Measurements from ENCODE around the gene MEIOC. TPM values are rescaled to one million over a fixed set of nuclear protein-coding genes. Genes with fewer than 3 reads are reported as not detected.
"Not testable (repeated sequence)": the region's sequence is repeated elsewhere in the genome, so short reads cannot be mapped to it uniquely, and the experiment has no call there.

Gene MEIOC
- total RNA-seq, 1 experiment from 2014 or later: not detected

DNA sequence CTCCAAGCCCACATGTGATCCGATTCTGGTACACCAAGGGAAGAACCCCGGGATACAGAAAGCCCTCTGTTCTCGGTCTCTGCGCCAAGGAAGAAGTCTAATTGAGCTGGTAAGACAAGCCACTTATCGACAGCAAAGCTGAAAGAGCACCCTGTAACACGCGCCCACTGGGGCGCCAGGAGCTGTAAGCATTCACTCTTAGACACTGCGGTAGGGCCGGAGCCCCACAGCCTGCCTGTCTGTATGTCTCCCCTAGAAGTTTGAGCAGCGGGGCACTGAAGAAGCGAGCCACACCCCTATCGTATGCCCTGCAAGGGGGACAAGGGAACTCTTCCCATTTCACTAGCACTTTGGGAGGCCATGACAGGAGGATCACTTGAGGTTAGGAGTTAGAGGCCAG is 27.0 kb upstream of the MEIOC start:
- BruUV-seq (replicated peaks): no TSS peak
- intact Hi-C loops (cut with micrococcal nuclease): no loop called here
- peaks cover under 1% of the 10 kb centered on the region for H3K36me3 Mint-ChIP-seq (ENCODE audit: insufficient read depth, unreplicated experiment)
- ChIA-PET CTCF (interaction anchor here (0.6 kb wide), 1 partner anchor 10 kb away, joined by 3 read pairs; no protein-coding TSS in a partner anchor), POLR2A (no interaction called here)
- H3K4me3 Mint-ChIP-seq (ENCODE audit: unreplicated experiment): no peak overlapping the region
- TF ChIP-seq CTCF (IDR thresholded peaks at IDR 0.05; ENCODE audit: unreplicated experiment): no peak
- DNase-seq (ENCODE audit: unreplicated experiment): no peak
- H3K4me1 Mint-ChIP-seq (ENCODE audit: insufficient read depth, unreplicated experiment): no peaks in the 10 kb centered on the region
- H3K27ac Mint-ChIP-seq (ENCODE audit: low read depth, unreplicated experiment): no peak overlapping the region
- H3K9me3 Mint-ChIP-seq (ENCODE audit: unreplicated experiment): no peaks in the 10 kb centered on the region
- no peaks in the 10 kb centered on the region for H3K27me3 Mint-ChIP-seq (ENCODE audit: insufficient read depth, unreplicated experiment)

DNA sequence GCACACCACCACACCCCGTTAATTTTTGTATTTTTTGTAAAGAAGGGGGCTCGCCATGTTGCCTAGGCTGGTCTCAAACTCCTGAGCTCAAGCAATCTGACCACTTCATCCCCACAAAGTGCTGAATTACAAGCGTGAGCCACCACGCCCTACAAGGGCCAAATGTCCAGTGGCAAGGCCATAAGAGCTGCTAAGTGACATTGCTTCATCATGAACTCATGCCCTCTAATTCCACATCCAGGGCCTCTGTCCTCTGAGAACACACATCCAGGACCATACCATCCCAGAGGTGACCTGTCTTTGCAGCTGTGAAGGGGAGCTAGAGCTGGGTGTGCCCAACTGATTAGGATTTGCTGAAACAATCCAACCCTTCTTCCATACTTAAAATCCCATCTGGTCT is 25.6 kb upstream of the MEIOC start:
- no peaks in the 10 kb centered on the region for H3K9me3 Mint-ChIP-seq (ENCODE audit: unreplicated experiment)
- no peaks in the 10 kb centered on the region for H3K4me1 Mint-ChIP-seq (ENCODE audit: insufficient read depth, unreplicated experiment)
- no peaks in the 10 kb centered on the region for H3K27me3 Mint-ChIP-seq (ENCODE audit: insufficient read depth, unreplicated experiment)
- H3K36me3 Mint-ChIP-seq (ENCODE audit: insufficient read depth, unreplicated experiment): no peaks in the 10 kb centered on the region
- no peak overlapping the region for H3K27ac Mint-ChIP-seq (ENCODE audit: low read depth, unreplicated experiment)
- CTCF ChIA-PET: interaction anchor here (0.6 to 6.1 kb wide), 4 partner anchors 10 to 268 kb away, joined by 3 to 41 read pairs (median 4); no protein-coding TSS in a partner anchor
- POLR2A ChIA-PET: no interaction called here
- DNase-seq (ENCODE audit: unreplicated experiment): no peak
- no peak for TF ChIP-seq CTCF (IDR thresholded peaks at IDR 0.05; ENCODE audit: unreplicated experiment)
- intact Hi-C loops (cut with micrococcal nuclease): loop anchor here (10.0 kb wide), 1 partner anchor 226 kb away; no protein-coding TSS in a partner anchor
- BruUV-seq (replicated peaks): no TSS peak
- no peak overlapping the region for H3K4me3 Mint-ChIP-seq (ENCODE audit: unreplicated experiment)

- no peak for DNase-seq (ENCODE audit: unreplicated experiment)
- Mint-ChIP-seq H3K27ac (ENCODE audit: low read depth, unreplicated experiment) (no peak overlapping the region), H3K4me3 (ENCODE audit: unreplicated experiment) (no peak overlapping the region), H3K9me3 (ENCODE audit: unreplicated experiment) (no peaks in the 10 kb centered on the region), H3K4me1 (ENCODE audit: insufficient read depth, unreplicated experiment) (no peaks in the 10 kb centered on the region), H3K27me3 (ENCODE audit: insufficient read depth, unreplicated experiment) (no peaks in the 10 kb centered on the region), H3K36me3 (ENCODE audit: insufficient read depth, unreplicated experiment) (no peaks in the 10 kb centered on the region)
- ChIA-PET CTCF (interaction anchor here (1.0 to 6.1 kb wide), 2 partner anchors 15 to 101 kb away, joined by 3 to 41 read pairs; no protein-coding TSS in a partner anchor), POLR2A (no interaction called here)
- no TSS peak for BruUV-seq (replicated peaks)
- intact Hi-C loops (cut with micrococcal nuclease): loop anchor here (10.0 kb wide), 1 partner anchor 229 kb away; no protein-coding TSS in a partner anchor
- TF ChIP-seq CTCF (IDR thresholded peaks at IDR 0.05; ENCODE audit: unreplicated experiment): no peak
Observed at GRCh38 chr17:44633998-44634397, 22.3 kb upstream of the MEIOC start.

- H3K36me3 Mint-ChIP-seq (ENCODE audit: insufficient read depth, unreplicated experiment); H3K4me1 Mint-ChIP-seq (ENCODE audit: insufficient read depth, unreplicated experiment); DNase-seq (ENCODE audit: unreplicated experiment); H3K27me3 Mint-ChIP-seq (ENCODE audit: insufficient read depth, unreplicated experiment); BruUV-seq (replicated peaks); H3K4me3 Mint-ChIP-seq (ENCODE audit: unreplicated experiment); H3K9me3 Mint-ChIP-seq (ENCODE audit: unreplicated experiment); POLR2A ChIA-PET; H3K27ac Mint-ChIP-seq (ENCODE audit: low read depth, unreplicated experiment): not testable (repeated sequence)
- CTCF ChIA-PET: interaction anchor here (1.0 to 6.1 kb wide), 2 partner anchors 102 to 756 kb away, joined by 3 to 41 read pairs; no protein-coding TSS in a partner anchor
- intact Hi-C loops (cut with micrococcal nuclease): loop anchor here (10.0 kb wide), 1 partner anchor 230 kb away; no protein-coding TSS in a partner anchor
Observed at GRCh38 chr17:44634401-44634800, 21.9 kb upstream of the MEIOC start.

Data from MCF 10A (cell line).